ENCODE measurements around the gene MUSK. TPM values are rescaled to one million over a fixed set of nuclear protein-coding genes. Genes with fewer than 3 reads are reported as not detected.

MUSK gene
- total and polyA plus RNA-seq, 2 donors (not counting 3 experiments of a cell fraction or from before 2014, with no cell fraction given), result 0.08 TPM; not detected in 1

DNA sequence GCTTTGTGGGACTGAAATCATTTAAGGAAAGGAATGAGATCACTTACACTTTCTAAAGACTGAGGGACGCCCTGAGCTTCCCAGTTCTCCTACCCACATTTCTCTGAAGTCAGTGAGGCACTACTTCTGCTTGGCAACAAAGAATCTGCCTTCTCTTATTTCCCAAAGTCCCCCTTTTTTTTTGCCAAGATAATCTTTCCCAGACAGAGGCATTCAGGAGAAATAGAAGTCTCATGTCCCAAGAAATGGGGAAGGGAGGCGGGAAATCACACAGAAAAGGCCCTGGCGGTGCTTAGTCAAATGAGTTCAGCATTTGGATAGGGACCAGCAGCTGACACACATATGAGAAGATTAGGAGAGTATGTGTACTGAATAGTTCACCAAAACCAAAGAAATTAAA, 159.7 kb downstream of the MUSK start:
- FAIRE-seq (no peak), DNase-seq (ENCODE audit: low read depth, low spot score) (no peak)
- dilution Hi-C loops (cut with MboI; ENCODE audit: extremely low pct_ligation_motif_present, low sequenced_read_pairs) (no loop called here), intact Hi-C loops (cut with micrococcal nuclease) (no loop called here)
- no TSS peak for BruUV-seq (replicated peaks)
- no peak overlapping the region for H2AFZ ChIP-seq (ENCODE audit: low read depth, low read length)
- no peak overlapping the region for H3K4me2 ChIP-seq (ENCODE audit: insufficient read depth, low read length)
- POLR2A ChIA-PET, result no interaction called here
- TF ChIP-seq GATA2 (IDR thresholded peaks at IDR 0.05; ENCODE audit: insufficient read depth, insufficient read length, low read depth, low read length) (no peak), POLR2AphosphoS5 (IDR thresholded peaks at IDR 0.05; ENCODE audit: insufficient read depth, low read depth, low read length) (no peak), POLR2A (IDR thresholded peaks at IDR 0.05; ENCODE audit: low read depth, low read length) (no peak), JUN (IDR thresholded peaks at IDR 0.05; ENCODE audit: borderline replicate concordance, insufficient read depth, insufficient read length, low read depth) (no peak), EZH2 (IDR thresholded peaks at IDR 0.05; ENCODE audit: borderline replicate concordance, low read depth, low read length, severe bottlenecking) (no peak), FOS (IDR thresholded peaks at IDR 0.05; ENCODE audit: borderline replicate concordance, insufficient read depth, low read length) (no peak), MYC (IDR thresholded peaks at IDR 0.05; ENCODE audit: low read depth, low read length) (no peak)
- TF ChIP-seq, protein P1, sequence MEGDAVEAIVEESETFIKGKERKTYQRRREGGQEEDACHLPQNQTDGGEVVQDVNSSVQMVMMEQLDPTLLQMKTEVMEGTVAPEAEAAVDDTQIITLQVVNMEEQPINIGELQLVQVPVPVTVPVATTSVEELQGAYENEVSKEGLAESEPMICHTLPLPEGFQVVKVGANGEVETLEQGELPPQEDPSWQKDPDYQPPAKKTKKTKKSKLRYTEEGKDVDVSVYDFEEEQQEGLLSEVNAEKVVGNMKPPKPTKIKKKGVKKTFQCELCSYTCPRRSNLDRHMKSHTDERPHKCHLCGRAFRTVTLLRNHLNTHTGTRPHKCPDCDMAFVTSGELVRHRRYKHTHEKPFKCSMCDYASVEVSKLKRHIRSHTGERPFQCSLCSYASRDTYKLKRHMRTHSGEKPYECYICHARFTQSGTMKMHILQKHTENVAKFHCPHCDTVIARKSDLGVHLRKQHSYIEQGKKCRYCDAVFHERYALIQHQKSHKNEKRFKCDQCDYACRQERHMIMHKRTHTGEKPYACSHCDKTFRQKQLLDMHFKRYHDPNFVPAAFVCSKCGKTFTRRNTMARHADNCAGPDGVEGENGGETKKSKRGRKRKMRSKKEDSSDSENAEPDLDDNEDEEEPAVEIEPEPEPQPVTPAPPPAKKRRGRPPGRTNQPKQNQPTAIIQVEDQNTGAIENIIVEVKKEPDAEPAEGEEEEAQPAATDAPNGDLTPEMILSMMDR (IDR thresholded peaks at IDR 0.05; ENCODE audit: extremely low read depth in 1 of 2, insufficient read depth in 1 of 2, low read depth in 1 of 2, low read length in 2 of 2), result no peak
- TF ChIP-seq, protein P2, sequence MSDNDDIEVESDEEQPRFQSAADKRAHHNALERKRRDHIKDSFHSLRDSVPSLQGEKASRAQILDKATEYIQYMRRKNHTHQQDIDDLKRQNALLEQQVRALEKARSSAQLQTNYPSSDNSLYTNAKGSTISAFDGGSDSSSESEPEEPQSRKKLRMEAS (IDR thresholded peaks at IDR 0.05; ENCODE audit: insufficient read depth, insufficient read length), result no peak
- H3K27ac ChIP-seq (ENCODE audit: insufficient read depth, low read depth, low read length), result no peak overlapping the region
- CTCF ChIA-PET, result no interaction called here
- no peaks in the 10 kb centered on the region for H3K9me3 ChIP-seq (replicated peaks; ENCODE audit: control insufficient read depth, insufficient read depth, low read length)
- H4K20me1 ChIP-seq (replicated peaks; ENCODE audit: control insufficient read depth, extremely low read depth, insufficient read depth, low read length), result no peaks in the 10 kb centered on the region
- H3K9me1 ChIP-seq (replicated peaks; ENCODE audit: control insufficient read depth, extremely low read depth, insufficient read depth, low read length), result no peaks in the 10 kb centered on the region
- H3K27me3 ChIP-seq (ENCODE audit: control insufficient read depth in 2 of 2, insufficient read depth in 2 of 2, low read length in 2 of 2), result no peaks in the 10 kb centered on the region
- H3K36me3 ChIP-seq (ENCODE audit: control insufficient read depth in 2 of 2, extremely low read depth in 1 of 2, insufficient read depth in 2 of 2, low read length in 2 of 2), result no peaks in the 10 kb centered on the region
- no peak overlapping the region for H3K9ac ChIP-seq (replicated peaks; ENCODE audit: extremely low read depth, insufficient read depth, low read length)
- H3K4me3 ChIP-seq (replicated peaks in 1 of 3; ENCODE audit: insufficient read depth in 1 of 3, low read depth in 1 of 3, low read length in 3 of 3), result no peak overlapping the region
- no peaks in the 10 kb centered on the region for H3K4me1 ChIP-seq (ENCODE audit: control insufficient read depth, extremely low read depth, insufficient read depth, low read length)
- no peaks in the 10 kb centered on the region for H3K79me2 ChIP-seq (ENCODE audit: control insufficient read depth, insufficient read depth, low read length)

Data from endothelial cell of umbilical vein (primary cell).